Measurements from ENCODE around the gene PTGIR. TPM values are rescaled to one million over a fixed set of nuclear protein-coding genes. Genes with fewer than 3 reads are reported as not detected.

PTGIR gene
- polyA plus RNA-seq, 1 donor (not counting 4 experiments of a cell fraction or from before 2014, with no cell fraction given), result not detected

- Histone ChIP-seq H3K79me2 (ENCODE audit: control insufficient read depth, insufficient read depth, low read length) (peaks cover 64% of the 10 kb centered on the region), H3K27me3 (ENCODE audit: control insufficient read depth, extremely low read depth, insufficient read depth, low read length) (no peaks in the 10 kb centered on the region), H2AFZ (ENCODE audit: control insufficient read depth, low read length) (no peak overlapping the region), H3K4me1 (ENCODE audit: control insufficient read depth, extremely low read depth, insufficient read depth, low read length) (peaks cover 28% of the 10 kb centered on the region), H3K27ac (ENCODE audit: control insufficient read depth, insufficient read depth, low read length) (no peak overlapping the region), H4K20me1 (ENCODE audit: control insufficient read depth, extremely low read depth, insufficient read depth, low read length) (peaks cover 22% of the 10 kb centered on the region), H3K4me2 (ENCODE audit: control insufficient read depth, extremely low read depth, insufficient read depth, low read depth, low read length) (no peak overlapping the region), H3K36me3 (ENCODE audit: control insufficient read depth in 2 of 2, extremely low read depth in 1 of 2, insufficient read depth in 2 of 2, low read length in 2 of 2) (peaks cover 45 to 58% of the 10 kb centered on the region in 2 experiments), H3K4me3 (ENCODE audit: control insufficient read depth in 2 of 3, extremely low read depth in 1 of 3, insufficient read depth in 2 of 3, low read depth in 1 of 3, low read length in 3 of 3) (no peak overlapping the region), H3K9me3 (ENCODE audit: control insufficient read depth, low read depth, low read length) (no peaks in the 10 kb centered on the region), H3K9me1 (ENCODE audit: control insufficient read depth, extremely low read depth, insufficient read depth, low read length) (no peaks in the 10 kb centered on the region), H3K9ac (ENCODE audit: control insufficient read depth, extremely low read depth, insufficient read depth, low read length) (no peak overlapping the region)
- dilution Hi-C loops (cut with MboI; ENCODE audit: extremely low pct_ligation_motif_present, low sequenced_read_pairs), result no loop called here
- FAIRE-seq (no peak), DNase-seq (ENCODE audit: low read depth, low spot score) (no peak)
- TF ChIP-seq EZH2 (IDR thresholded peaks at IDR 0.05; ENCODE audit: low read length), result no peak
- TF ChIP-seq, protein P1, sequence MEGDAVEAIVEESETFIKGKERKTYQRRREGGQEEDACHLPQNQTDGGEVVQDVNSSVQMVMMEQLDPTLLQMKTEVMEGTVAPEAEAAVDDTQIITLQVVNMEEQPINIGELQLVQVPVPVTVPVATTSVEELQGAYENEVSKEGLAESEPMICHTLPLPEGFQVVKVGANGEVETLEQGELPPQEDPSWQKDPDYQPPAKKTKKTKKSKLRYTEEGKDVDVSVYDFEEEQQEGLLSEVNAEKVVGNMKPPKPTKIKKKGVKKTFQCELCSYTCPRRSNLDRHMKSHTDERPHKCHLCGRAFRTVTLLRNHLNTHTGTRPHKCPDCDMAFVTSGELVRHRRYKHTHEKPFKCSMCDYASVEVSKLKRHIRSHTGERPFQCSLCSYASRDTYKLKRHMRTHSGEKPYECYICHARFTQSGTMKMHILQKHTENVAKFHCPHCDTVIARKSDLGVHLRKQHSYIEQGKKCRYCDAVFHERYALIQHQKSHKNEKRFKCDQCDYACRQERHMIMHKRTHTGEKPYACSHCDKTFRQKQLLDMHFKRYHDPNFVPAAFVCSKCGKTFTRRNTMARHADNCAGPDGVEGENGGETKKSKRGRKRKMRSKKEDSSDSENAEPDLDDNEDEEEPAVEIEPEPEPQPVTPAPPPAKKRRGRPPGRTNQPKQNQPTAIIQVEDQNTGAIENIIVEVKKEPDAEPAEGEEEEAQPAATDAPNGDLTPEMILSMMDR (optimal IDR thresholded peaks at IDR 0.05 in 1 of 3, IDR thresholded peaks at IDR 0.05 in 1 of 3, conservative IDR thresholded peaks at IDR 0.05 in 1 of 3; ENCODE audit: extremely low read depth in 1 of 3, insufficient read depth in 2 of 3, low read length in 3 of 3), result no peak
Measured at GRCh38 chr19:46605356-46605821, 19.5 kb downstream of the PTGIR start.

DNA sequence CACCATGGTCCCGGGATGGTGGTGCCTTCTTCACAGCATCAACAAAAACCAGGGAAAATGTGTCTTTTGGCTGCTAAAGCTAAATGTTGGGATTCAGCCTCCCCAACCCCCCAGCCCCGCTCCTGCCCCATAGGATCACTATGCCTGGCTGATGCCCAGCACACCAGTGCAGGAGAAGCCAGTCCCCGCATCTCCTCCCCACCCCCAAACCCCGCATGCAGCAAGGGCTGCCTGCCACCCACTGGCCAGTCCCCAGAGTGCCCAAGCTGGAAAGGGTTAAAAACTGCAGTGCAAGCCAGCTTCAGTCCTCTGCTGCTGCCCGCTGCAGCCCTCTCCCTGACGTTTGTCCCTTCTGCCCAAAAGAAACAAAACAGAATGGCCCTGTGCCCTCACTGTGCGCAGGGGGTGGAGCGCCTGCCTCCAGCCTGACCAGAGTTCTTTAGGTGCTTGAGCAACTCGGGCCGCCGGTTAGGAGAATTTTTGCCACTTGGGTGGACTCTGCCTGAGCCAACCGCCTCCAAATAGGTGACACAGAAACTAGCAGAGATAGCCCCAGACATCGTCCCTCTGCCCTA, 20.0 kb downstream of the PTGIR start:
- H3K79me2 ChIP-seq (ENCODE audit: control insufficient read depth, insufficient read depth, low read length), result peaks cover 64% of the 10 kb centered on the region
- H3K4me2 ChIP-seq (ENCODE audit: control insufficient read depth, extremely low read depth, insufficient read depth, low read depth, low read length), result no peak overlapping the region
- no peaks in the 10 kb centered on the region for H3K27me3 ChIP-seq (ENCODE audit: control insufficient read depth, extremely low read depth, insufficient read depth, low read length)
- H3K4me1 ChIP-seq (ENCODE audit: control insufficient read depth, extremely low read depth, insufficient read depth, low read length), result peaks cover 28% of the 10 kb centered on the region
- no peaks in the 10 kb centered on the region for H3K9me1 ChIP-seq (ENCODE audit: control insufficient read depth, extremely low read depth, insufficient read depth, low read length)
- DNase-seq (ENCODE audit: low read depth, low spot score) (no peak), FAIRE-seq (no peak)
- H3K4me3 ChIP-seq (ENCODE audit: control insufficient read depth in 2 of 3, extremely low read depth in 1 of 3, insufficient read depth in 2 of 3, low read depth in 1 of 3, low read length in 3 of 3), result no peak overlapping the region
- H3K27ac ChIP-seq (ENCODE audit: control insufficient read depth, insufficient read depth, low read length), result no peak overlapping the region
- H3K36me3 ChIP-seq (ENCODE audit: control insufficient read depth in 2 of 2, extremely low read depth in 1 of 2, insufficient read depth in 2 of 2, low read length in 2 of 2), result peaks cover 42 to 55% of the 10 kb centered on the region in 2 experiments
- TF ChIP-seq EZH2 (IDR thresholded peaks at IDR 0.05; ENCODE audit: low read length), result no peak
- TF ChIP-seq, protein P1 (optimal IDR thresholded peaks at IDR 0.05 in 1 of 3, IDR thresholded peaks at IDR 0.05 in 1 of 3, conservative IDR thresholded peaks at IDR 0.05 in 1 of 3; ENCODE audit: extremely low read depth in 1 of 3, insufficient read depth in 2 of 3, low read length in 3 of 3), result no peak
- dilution Hi-C loops (cut with MboI; ENCODE audit: extremely low pct_ligation_motif_present, low sequenced_read_pairs), result no loop called here
- H3K9me3 ChIP-seq (ENCODE audit: control insufficient read depth, low read depth, low read length), result no peaks in the 10 kb centered on the region
- H3K9ac ChIP-seq (ENCODE audit: control insufficient read depth, extremely low read depth, insufficient read depth, low read length), result no peak overlapping the region
- peaks cover 22% of the 10 kb centered on the region for H4K20me1 ChIP-seq (ENCODE audit: control insufficient read depth, extremely low read depth, insufficient read depth, low read length)
- H2AFZ ChIP-seq (ENCODE audit: control insufficient read depth, low read length), result no peak overlapping the region

Measured in keratinocyte (primary cell).